Measurements from ENCODE around the gene TSSK6.

The TSSK6 gene

DNA sequence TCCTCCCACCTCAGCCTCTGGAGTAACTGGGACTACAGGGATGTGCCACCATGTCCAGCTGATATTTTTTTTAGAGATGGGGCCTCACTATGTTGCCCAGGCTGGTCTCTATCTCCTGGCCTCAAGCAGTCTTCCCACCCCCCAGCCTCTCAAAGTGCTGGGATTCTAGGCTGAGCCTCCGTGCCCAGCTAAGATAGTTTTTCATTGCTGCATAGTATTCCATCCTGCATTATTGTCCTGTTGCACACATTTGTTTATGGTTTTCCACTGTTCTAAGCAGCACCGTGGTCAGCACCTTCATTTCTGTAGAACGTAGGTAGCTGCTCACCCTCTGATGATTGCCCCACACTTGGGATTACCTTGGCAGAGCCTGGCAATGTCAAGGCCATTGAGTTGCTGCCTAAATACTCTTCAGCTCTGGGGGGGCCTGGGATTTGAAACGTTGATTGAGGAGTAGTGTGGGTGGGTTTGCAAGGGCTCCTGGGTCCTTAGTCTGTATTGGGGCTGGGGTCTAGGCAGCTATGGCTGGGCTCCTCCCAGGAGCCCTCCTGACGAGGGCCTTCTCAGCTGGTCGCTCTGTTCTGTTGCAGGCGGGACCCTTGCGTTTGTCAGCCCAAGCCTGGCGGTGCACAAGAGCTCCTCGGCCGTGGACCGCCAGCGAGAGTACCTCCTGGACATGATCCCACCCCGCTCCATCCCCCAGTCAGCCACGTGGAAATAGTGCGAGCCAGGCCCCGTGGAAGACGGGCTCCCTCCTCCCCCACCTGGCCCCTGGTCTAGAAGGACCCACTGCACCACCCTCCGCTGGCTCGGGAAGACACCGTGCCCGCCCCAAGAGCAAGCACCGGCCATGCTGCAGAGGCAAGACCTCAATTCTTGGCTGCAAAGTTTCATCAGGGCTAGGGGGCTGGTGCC is 10.3 kb downstream of the TSSK6 start:
- DNase-seq = no peak

DNA sequence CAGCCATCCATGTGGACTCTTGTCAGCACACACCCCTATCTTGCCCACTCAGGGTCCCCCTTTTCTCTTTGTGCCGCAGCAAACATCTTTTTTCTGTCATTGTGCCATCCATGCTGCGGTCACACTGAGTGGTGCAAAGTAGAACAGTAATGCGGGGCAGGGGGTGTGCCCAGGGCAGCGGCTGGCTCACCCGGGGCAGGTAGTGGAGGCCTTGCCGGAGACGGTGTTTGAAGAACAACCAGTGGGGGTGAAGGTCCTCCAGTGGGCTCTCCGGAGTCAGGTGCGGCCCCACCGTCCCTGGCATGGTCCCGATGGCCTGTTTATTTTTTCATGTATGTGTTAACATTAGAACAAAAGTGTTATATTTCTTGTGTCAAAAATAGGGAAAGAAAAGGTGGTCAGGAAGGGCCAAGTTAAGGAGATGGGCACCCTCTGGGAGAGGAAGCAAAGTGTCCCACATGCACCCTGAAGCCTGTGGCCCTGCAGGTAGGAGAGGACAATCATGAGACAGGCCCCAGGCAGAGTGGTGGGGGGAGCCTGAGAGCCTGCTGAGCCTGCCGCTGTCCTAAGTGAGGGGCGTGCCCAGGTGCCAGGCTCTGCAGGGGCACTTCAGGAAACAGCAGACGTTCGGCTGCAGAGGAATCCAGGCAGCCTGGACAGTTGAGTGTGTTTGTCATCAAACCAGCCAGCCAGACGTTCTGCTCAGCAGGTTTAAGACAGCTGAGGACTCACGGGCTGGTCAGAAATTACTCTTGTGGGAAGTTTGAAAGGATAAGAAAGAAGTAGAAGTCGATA is 12.3 kb downstream of the TSSK6 start:
- DNase-seq = no peak

DNA sequence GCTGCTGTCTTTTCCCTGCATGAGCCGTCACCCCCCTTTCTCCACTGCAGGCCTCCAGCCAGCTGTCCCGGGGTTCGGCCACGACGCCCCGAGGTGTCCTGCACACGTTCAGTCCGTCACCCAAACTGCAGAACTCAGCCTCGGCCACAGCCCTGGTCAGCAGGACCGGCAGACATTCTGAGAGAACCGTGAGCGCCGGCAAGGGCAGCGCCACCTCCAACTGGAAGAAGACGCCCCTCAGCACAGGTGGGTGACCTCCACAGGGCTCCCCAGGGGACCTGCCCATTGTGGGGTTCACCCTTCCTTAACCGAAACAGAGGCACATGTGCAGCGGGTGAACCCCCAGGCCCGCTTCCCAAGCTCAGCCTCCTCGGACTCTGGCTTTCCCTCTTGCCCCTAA is 13.1 kb downstream of the TSSK6 start:
- DNase-seq = no peak

GRCh38 chr19:19501798-19502197 is 13.6 kb downstream of the TSSK6 start:
- no peak for DNase-seq

- DNase-seq = no peak
Measured at GRCh38 chr19:19500975-19501644, 14.2 kb downstream of the TSSK6 start.

- no peak for DNase-seq
Measured at GRCh38 chr19:19499272-19499995, 15.9 kb downstream of the TSSK6 start.

- no peak for DNase-seq
Measured at GRCh38 chr19:19498255-19498991, 16.9 kb downstream of the TSSK6 start.

DNA sequence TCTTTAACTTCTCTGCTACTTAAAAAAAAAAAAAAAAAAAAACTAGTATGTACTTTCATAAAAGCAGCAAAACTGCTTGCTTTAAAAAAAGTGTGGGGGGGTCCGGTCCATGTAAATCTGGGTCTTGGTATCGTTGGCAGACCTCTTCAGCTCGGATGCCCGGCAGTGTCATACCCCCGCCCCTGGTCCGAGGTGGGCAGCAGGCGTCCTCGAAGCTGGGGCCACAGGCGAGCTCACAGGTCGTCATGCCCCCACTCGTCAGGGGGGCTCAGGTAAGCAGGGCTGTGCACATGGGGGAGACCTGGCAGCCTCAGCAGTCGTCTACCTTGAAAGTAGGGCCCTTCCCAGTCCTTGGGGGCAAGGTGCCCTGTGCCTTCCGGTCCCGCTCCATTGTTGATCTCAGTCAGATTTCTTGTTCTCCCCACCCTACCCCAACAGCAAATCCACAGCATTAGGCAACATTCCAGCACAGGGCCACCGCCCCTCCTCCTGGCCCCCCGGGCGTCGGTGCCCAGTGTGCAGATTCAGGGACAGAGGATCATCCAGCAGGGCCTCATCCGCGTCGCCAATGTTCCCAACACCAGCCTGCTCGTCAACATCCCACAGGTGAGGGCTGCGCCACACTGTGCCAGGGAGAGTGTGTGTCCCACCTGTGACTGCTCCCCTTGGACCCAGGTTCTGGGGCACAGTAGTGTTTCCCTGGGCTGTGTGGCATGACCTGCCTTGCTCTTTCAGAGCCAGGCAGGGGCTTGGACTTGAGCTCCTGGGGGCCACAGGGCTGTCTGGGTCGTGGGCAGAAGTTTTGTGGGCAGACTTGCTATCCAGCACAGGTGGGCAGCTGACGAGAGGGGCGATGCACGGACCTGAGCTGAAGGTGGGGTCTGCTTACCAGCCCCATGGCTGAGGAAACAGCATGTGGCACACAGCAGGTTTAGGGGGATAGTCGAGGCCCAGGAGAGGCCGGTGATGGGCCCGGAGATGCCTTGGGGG is 19.4 kb downstream of the TSSK6 start:
- no peak for DNase-seq

DNA sequence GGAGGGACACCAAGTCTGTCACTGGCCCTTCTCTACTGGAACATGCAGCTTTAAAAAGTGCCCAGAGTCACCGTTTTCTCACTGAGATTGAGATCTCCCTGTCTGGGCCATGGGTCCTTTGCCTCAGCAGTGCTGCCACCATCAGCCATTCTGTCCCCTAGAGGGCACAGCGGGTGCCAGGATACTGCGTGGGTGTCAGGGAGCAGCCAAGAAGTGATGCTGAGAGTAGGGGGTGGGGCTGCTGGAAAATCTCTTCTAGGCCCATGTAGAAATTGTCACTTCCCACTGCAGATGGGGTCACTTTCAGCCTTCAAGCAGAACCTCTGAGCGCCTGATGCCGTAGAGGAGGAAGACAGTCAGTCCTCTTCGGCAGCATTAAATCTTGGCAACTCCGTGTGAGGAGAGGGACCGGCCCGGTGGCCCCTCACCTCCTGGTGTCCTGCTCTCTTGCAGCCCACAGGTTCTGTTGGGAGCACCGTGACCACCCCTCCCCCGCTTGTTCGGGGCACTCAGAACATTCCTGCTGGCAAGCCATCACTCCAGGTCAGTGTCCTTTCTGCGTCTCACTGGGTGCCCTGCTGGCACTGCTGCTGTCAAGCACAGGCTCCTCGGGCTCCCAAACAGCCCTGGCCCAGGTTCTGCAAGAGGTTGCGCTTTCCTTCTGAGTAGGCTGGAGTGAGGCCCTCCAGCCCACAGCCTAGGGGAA is 21.4 kb downstream of the TSSK6 start:
- no peak for DNase-seq

DNA sequence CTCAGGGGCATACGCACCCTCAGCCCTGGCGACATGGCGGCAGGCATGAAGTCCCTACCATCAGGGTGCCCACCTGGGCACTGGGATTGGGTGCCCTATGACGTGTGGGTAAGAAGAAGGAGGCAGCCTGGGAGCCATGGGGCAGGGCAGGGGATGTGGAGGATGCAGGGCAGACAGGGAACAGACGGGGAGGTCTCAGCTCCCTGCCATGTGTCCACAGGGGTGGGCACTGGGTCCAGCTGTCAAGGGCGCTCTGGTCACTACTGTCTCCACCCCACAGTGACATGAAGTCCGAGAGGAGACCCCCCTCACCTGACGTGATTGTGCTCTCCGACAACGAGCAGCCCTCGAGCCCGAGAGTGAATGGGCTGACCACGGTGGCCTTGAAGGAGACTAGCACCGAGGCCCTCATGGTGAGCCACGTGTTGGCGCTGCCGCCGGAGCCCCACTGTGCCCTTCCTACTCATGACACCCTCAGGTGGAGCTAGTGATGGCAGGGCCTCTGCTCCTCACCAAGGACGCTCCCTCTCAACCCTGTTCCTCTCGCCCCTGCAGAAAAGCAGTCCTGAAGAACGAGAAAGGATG is 23.2 kb downstream of the TSSK6 start:
- DNase-seq = no peak

DNA sequence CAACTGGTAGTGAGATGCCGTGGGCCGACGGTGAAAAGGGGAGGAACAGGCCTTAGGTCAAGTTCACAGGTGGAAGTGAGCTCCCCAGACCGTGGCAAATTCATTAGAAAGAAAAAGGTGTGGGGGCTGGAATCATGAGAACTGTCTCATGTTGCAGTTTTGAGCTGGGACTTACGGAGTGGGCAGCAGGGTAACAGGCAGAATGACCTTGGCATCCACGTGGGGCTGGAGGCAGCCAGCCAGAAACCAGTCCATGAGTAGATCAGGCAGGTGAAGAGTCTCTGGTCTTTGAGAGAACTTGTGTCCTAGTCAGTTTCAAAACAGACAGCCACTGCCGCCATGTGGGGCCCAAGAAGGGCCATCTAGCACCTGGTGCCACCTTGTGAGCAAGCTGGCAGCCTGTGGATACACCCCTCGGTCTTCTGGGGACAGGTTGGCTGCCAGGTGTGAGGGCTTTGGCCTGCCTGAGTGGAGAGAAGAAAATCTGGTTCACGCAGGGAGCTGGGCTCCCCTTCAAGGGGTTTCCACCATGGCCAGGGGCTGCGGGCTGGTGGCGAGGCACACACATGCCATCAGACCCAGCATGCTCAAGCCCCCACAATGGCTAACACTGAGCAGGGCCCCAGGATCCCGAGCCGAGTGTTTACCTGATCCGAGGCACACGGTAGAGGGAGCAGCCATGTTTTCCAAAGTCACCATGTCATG is 23.9 kb downstream of the TSSK6 start:
- no peak for DNase-seq

DNA sequence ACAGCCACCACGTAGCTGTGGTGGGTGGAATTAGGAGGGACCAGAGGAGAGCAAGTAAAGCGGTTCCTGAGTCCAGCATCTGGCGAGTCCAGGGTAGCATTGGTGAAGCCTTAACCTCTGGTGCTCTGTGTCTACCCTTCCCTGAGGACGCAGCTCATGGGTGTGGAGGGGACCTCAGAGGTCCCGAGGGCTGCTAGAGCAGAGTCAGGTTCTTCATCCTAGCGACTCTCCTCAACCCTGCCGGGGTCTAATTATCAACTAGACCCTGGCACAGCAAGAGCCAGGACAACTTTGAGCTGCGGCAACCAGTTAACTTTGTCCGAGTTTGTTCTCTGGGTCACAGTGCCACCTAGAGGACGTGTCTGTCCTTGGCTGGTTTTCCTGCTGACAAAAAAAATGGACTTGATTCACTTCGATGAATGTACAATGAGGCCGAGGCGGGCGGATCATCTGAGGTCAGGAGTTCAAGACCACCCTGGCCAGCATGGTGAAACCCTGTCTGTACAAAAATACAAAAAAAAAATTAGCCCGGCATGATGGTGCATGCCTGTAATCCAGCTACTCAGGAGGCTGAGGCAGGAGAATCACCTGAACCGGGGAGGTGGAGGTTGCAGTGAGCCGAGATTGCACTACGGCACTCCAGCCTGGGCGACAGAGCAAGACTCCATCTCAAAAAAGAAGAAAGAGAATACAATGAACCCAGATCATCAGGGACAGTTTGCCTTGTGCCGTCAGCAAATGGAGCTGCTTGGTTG is 25.0 kb downstream of the TSSK6 start:
- peak; percentile 84 for DNase-seq

- DNase-seq = no peak
Measured at GRCh38 chr19:19489804-19490204, 25.5 kb downstream of the TSSK6 start.

DNA sequence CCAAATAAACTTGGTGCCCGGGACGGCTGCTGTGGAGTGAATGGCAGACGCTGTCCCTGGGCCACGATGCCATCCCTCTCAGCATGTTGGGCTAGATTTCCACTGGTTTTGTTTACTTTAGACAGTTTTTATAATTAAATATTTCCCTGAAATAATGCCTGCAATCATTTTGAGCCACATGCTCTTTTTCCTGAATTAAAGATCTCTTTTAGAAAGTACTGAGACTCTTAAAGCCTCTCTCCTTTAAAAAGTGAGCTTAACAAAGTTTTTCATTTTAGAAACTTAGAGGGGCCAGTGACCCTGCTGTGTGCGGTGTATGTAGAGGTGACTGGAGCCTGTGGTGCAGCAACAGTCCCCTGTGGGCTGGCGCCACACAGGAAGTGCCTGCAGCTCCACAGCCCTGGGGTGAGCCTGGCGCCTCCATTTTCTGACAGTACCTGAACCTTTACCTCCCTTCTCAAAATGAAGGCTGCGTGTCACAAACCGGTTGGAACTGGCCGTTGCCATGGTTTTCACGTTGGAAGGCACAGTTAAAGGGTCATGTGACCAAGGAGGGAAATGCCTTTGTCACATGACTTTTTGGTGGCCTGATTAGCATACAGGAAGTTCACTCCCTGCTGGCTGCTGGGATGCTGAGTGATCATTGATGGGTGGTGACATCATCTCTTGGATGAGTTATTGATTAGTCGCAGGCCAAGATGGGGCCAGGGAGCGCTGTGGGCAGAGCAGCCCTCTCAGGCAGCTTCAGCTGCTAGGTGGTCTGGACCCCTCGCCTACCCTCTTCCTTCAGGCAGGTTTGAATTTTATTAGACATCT is 26.3 kb downstream of the TSSK6 start:
- peak; percentile 97 for DNase-seq

GRCh38 chr19:19487950-19488874 is 27.1 kb downstream of the TSSK6 start:
- no peak for DNase-seq
